HG03039 (cell line): ENCODE results near the gene SLC16A5.
"Not testable (repeated sequence)": the region's sequence is repeated elsewhere in the genome, so short reads cannot be mapped to it uniquely, and the experiment has no call there.

Experiments
- ATAC-seq: cut with Tn5 transposase; IDR thresholded peaks from one replicate; pipeline ENCODE4 v1.9.1; 2021; ENCODE audit warnings: mild to moderate bottlenecking, moderate library complexity; ENCODE audit not compliant: unreplicated experiment

Gene SLC16A5

GRCh38 chr17:75087558-75088453 is at the start of gene SLC16A5:
Gene SLC16A5, plus strand, starts transcription at chr17:75087954. Its CDS starts 5,683 bp downstream, at chr17:75093637.
- no peak for ATAC-seq

- ATAC-seq, result no peak
Observed at GRCh38 chr17:75039238-75039637, 48.5 kb upstream of the SLC16A5 start.

- no peak for ATAC-seq
Observed at GRCh38 chr17:75041656-75042280, 46.0 kb upstream of the SLC16A5 start.

- not testable (repeated sequence) for ATAC-seq
Observed at GRCh38 chr17:75043789-75044188, 44.0 kb upstream of the SLC16A5 start.

- ATAC-seq, result no peak
Observed at GRCh38 chr17:75044716-75045115, 43.0 kb upstream of the SLC16A5 start.

- ATAC-seq, result not testable (repeated sequence)
Observed at GRCh38 chr17:75045946-75046406, 41.8 kb upstream of the SLC16A5 start.

GRCh38 chr17:75046407-75047289 is 41.1 kb upstream of the SLC16A5 start, which contains the start of the genes ATP5PD and KCTD2:
Gene ATP5PD, minus strand, starts transcription at chr17:75046969. Its CDS starts 4,319 bp downstream, at chr17:75042650.
Gene KCTD2, plus strand, starts transcription at chr17:75047225. Its CDS starts 26 bp downstream, at chr17:75047251.
- peak; percentile 88 for ATAC-seq

GRCh38 chr17:75047398-75048098 is 40.2 kb upstream of the SLC16A5 start:
- ATAC-seq, result peak; percentile 4

GRCh38 chr17:75048249-75048878 is 39.4 kb upstream of the SLC16A5 start:
- ATAC-seq, result no peak

- ATAC-seq, result no peak
Observed at GRCh38 chr17:75049057-75049456, 38.7 kb upstream of the SLC16A5 start.

- ATAC-seq, result no peak
Observed at GRCh38 chr17:75049706-75050105, 38.0 kb upstream of the SLC16A5 start.

- ATAC-seq, result no peak
Observed at GRCh38 chr17:75051941-75052340, 35.8 kb upstream of the SLC16A5 start.

GRCh38 chr17:75059369-75060345 is 28.1 kb upstream of the SLC16A5 start:
- no peak for ATAC-seq

- no peak for ATAC-seq
Observed at GRCh38 chr17:75060434-75061054, 27.2 kb upstream of the SLC16A5 start.

- no peak for ATAC-seq
Observed at GRCh38 chr17:75061055-75061438, 26.7 kb upstream of the SLC16A5 start.

GRCh38 chr17:75061618-75062017 is 26.1 kb upstream of the SLC16A5 start:
- no peak for ATAC-seq

- no peak for ATAC-seq
Observed at GRCh38 chr17:75063201-75063600, 24.6 kb upstream of the SLC16A5 start.

GRCh38 chr17:75063626-75064025 is 24.1 kb upstream of the SLC16A5 start:
- ATAC-seq, result no peak
